Measurements from ENCODE around the gene CXorf65.

The CXorf65 gene

DNA sequence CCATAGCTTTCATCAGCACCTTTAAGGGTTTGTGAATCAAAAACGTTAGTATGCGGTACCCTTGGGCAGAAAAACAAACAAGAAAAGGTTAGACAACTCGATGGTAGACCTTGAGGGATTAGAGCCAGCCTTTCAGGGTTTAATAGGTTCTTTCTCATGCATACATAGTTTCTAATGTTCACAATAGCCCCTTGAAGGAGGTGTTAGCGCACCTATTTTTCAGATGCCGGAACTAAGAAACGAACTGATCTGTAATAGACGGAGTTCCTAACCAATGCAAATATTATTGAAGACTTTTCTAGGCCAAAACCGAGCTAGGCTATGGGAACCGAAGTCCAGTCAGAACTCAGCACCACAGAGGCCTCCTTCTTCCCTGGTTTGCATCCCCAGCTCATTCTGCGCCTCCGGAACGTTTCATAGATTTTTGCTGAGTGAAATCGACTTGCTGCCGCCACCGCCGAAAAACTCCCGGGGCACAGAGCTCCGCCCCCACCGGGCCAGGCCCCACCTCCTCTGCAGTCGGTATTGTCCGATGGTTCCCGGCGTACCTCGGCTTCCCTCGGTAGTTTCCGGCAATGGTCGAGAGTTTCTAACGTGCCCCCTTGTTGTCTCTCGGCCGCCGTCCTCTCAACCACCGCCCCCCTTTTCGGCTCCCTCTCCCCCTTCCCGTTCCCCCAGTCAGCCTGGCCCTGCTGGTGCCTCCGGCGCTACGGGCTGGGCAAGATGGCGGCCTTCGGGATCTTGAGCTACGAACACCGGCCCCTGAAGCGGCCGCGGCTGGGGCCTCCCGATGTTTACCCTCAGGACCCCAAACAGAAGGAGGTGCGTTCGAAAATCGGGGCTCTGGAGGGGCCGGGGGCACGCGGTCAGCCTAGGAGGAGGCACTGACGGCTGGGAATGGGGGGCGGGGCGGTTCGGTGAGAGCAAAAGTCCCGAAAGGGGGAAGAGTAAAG is 11.8 kb upstream of the CXorf65 start, which contains the start of gene MED12:
MED12 (plus strand) TSS at position 565 of the 953 bp plus-strand sequence; CDS start at position 724, 159 bp downstream.
- no peaks in the 10 kb centered on the region for H3K27me3 Mint-ChIP-seq
- ATAC-seq (replicated peaks): peak; percentile 94
- peak within 1 kb of the TSS; percentile 85 to 89 for H3K4me3 Mint-ChIP-seq
- peaks cover 4 to 11% of the 10 kb centered on the region in 2 donors for H3K4me1 Mint-ChIP-seq (ENCODE audit: low read depth in 2 of 2)
- no peaks in the 10 kb centered on the region for H3K9me3 Mint-ChIP-seq
- H3K27ac Mint-ChIP-seq: peak within 1 kb of the TSS; percentile 74 to 95
- peaks cover 13% of the 10 kb centered on the region for H3K36me3 Mint-ChIP-seq (ENCODE audit: insufficient read depth)
- peak; percentile 74 to 78 (median 77) for DNase-seq

GRCh38 chrX:71117358-71117757 is 10.8 kb upstream of the CXorf65 start:
- ATAC-seq (replicated peaks): no peak
- Mint-ChIP-seq H3K27ac (no peak overlapping the region), H3K4me1 (ENCODE audit: low read depth in 2 of 2) (peaks cover 6 to 14% of the 10 kb centered on the region in 2 donors), H3K9me3 (no peaks in the 10 kb centered on the region), H3K27me3 (no peaks in the 10 kb centered on the region), H3K4me3 (no peak overlapping the region), H3K36me3 (ENCODE audit: insufficient read depth) (peaks cover 10% of the 10 kb centered on the region)
- DNase-seq: no peak

- Mint-ChIP-seq H3K4me3 (peak overlapping the region; percentile 94), H3K36me3 (ENCODE audit: insufficient read depth) (peaks cover 49% of the 10 kb centered on the region), H3K4me1 (ENCODE audit: low read depth in 2 of 2) (peaks cover 31 to 47% of the 10 kb centered on the region in 2 donors), H3K9me3 (no peaks in the 10 kb centered on the region), H3K27ac (peak overlapping the region; percentile 98 to 100), H3K27me3 (no peaks in the 10 kb centered on the region)
- peak; percentile 45 for ATAC-seq (replicated peaks)
- peak in 1 of 3 experiments; percentile 35 for DNase-seq
Observed at GRCh38 chrX:71111921-71112431, 5.4 kb upstream of the CXorf65 start.

DNA sequence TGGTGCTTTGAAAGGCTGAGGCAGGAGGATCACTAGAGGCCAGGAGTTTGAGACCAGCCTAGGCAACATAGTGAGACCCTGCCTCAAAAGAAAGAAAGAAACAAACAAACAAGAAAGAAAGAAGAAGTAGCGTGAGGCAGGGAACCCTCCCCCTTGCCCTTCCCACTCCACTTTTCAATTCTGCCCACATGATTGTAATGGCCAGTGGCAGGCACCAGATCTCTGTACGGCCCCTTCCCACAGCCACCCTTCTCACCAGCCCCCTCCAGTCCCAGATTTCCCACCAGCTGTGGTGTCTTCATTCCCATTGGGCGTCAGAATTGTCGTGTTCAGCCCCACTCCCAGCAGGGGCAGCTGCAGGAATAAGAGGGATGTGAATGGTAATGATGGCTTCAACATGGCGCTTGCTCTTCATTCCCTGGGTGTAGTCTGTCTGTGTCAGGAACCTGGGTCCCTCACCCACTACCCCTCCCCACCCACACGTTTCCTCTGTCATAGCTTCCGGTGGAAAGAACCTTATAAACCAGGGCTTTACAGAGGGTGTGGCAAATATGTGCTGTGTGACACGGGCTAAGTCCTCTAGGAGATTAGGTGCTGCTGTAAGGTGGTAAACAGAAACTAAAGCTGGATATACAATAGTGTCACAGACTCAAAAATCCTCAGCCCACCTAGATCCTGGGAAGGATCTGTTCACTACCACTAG is 4.8 kb upstream of the CXorf65 start, which contains the start of gene IL2RG:
IL2RG (minus strand) TSS at position 437 of the 703 bp plus-strand sequence; CDS start at position 399, 38 bp downstream.
- Mint-ChIP-seq H3K27ac (peak within 1 kb of the TSS; percentile 98 to 100), H3K9me3 (no peaks in the 10 kb centered on the region), H3K36me3 (ENCODE audit: insufficient read depth) (peaks cover 55% of the 10 kb centered on the region), H3K27me3 (no peaks in the 10 kb centered on the region), H3K4me3 (peak within 1 kb of the TSS; percentile 94), H3K4me1 (ENCODE audit: low read depth in 2 of 2) (peaks cover 35 to 51% of the 10 kb centered on the region in 2 donors)
- ATAC-seq (replicated peaks): peak; percentile 85
- peak; percentile 67 to 73 (median 70) for DNase-seq

GRCh38 chrX:71109051-71109450 is 2.5 kb upstream of the CXorf65 start:
- Mint-ChIP-seq H3K4me1 (ENCODE audit: low read depth in 2 of 2) (peaks cover 53 to 70% of the 10 kb centered on the region in 2 donors), H3K9me3 (no peaks in the 10 kb centered on the region), H3K36me3 (ENCODE audit: insufficient read depth) (peaks cover 70% of the 10 kb centered on the region), H3K27me3 (no peaks in the 10 kb centered on the region), H3K27ac (peak overlapping the region; percentile 98 to 100), H3K4me3 (peak overlapping the region; percentile 94)
- DNase-seq (no peak), ATAC-seq (replicated peaks) (peak; percentile 12)

- Mint-ChIP-seq H3K9me3 (no peaks in the 10 kb centered on the region), H3K36me3 (ENCODE audit: insufficient read depth) (peaks cover 82% of the 10 kb centered on the region), H3K4me1 (ENCODE audit: low read depth in 2 of 2) (peaks cover 56 to 82% of the 10 kb centered on the region in 2 donors), H3K4me3 (peak overlapping the region; percentile 94), H3K27me3 (no peaks in the 10 kb centered on the region), H3K27ac (peak overlapping the region; percentile 98 to 100)
- DNase-seq: peak in 1 of 3 experiments; percentile 31
- peak; percentile 27 for ATAC-seq (replicated peaks)
Observed at GRCh38 chrX:71107762-71108360, 1.3 kb upstream of the CXorf65 start.

- Mint-ChIP-seq H3K27me3 (no peaks in the 10 kb centered on the region), H3K4me3 (peak overlapping the region; percentile 94), H3K36me3 (ENCODE audit: insufficient read depth) (peaks cover 87% of the 10 kb centered on the region), H3K4me1 (ENCODE audit: low read depth in 2 of 2) (peaks cover 56 to 84% of the 10 kb centered on the region in 2 donors), H3K27ac (peak overlapping the region; percentile 98 to 100), H3K9me3 (no peaks in the 10 kb centered on the region)
- ATAC-seq (replicated peaks): no peak
- DNase-seq: no peak
Observed at GRCh38 chrX:71107245-71107644, 705 bp upstream of the CXorf65 start.

DNA sequence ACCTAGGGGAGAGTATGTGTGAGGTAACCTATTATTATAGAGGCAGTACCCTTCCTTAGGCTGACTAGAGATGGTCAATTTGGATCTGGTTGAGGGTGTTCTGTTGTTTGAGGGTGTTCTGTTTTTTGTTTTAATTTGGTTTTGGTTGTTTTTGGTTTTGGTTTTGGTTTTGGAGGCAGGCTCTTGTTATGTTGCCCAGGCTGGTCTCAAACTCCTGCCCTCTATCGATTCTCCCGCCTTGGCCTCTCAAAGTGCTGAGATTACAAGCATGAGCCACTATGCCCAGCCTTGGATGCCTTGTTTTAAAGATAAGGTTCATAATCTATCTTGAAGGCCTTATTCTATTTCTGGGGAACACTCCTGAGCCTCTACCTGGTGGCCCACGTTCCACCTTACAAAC is 912 bp downstream of the CXorf65 start:
- peak overlapping the region; percentile 77 to 94 for H3K4me3 Mint-ChIP-seq
- H3K9me3 Mint-ChIP-seq: no peaks in the 10 kb centered on the region
- DNase-seq (no peak), ATAC-seq (replicated peaks) (no peak)
- H3K27me3 Mint-ChIP-seq: no peaks in the 10 kb centered on the region
- H3K27ac Mint-ChIP-seq: peak overlapping the region; percentile 91 to 98
- peaks cover 62 to 77% of the 10 kb centered on the region in 2 donors for H3K4me1 Mint-ChIP-seq (ENCODE audit: low read depth in 2 of 2)
- peaks cover 86% of the 10 kb centered on the region for H3K36me3 Mint-ChIP-seq (ENCODE audit: insufficient read depth)

DNA sequence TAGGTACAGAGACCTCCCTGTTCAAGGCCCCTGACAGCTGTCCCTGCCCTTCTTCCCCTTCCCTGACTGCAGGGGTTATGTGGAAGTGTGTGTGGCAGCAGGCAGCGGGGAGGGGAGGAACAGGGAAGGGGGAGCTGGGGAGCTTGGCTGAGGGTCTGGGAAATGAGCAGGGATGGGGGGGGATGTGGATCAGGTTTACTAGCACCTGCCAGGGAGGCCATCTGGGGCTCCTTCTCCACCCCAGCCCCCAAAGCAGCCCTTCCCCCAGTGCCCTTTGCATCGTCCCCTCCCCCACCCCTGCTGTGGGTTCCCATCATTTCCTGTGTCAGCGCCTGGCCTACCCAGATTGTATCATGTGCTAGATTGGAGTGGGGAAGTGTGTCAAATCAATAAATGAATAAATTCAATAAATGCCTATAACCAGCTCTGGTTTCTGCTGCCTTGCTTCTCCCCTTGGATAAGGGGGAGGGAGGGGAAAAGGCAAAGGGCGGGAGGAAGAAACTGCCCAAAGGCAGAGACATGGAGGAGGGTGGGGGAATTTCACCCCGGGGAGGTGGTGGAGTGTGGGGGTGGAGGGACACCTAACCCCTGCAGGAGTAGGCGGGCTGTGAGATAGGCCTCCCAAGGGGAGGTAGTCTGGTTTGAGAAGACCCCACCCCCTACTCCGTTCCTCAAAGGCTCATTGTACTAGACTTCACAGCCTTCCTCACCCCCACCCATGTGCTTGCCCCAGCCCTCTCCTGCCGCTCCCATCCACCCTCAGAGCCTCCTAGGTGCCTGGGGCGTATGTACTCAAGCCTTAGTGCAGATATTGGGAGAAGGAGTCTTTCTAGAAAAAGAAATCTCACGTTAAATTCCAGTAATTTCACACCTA is 3.2 kb downstream of the CXorf65 start:
- H3K36me3 Mint-ChIP-seq (ENCODE audit: insufficient read depth): peaks cover 65% of the 10 kb centered on the region
- peaks cover 64 to 65% of the 10 kb centered on the region in 2 donors for H3K4me1 Mint-ChIP-seq (ENCODE audit: low read depth in 2 of 2)
- DNase-seq (peak; percentile 52 to 57 (median 53)), ATAC-seq (replicated peaks) (peak; percentile 65)
- H3K27me3 Mint-ChIP-seq: no peaks in the 10 kb centered on the region
- peak overlapping the region; percentile 93 for H3K27ac Mint-ChIP-seq
- no peaks in the 10 kb centered on the region for H3K9me3 Mint-ChIP-seq
- peak overlapping the region; percentile 77 to 78 for H3K4me3 Mint-ChIP-seq

DNA sequence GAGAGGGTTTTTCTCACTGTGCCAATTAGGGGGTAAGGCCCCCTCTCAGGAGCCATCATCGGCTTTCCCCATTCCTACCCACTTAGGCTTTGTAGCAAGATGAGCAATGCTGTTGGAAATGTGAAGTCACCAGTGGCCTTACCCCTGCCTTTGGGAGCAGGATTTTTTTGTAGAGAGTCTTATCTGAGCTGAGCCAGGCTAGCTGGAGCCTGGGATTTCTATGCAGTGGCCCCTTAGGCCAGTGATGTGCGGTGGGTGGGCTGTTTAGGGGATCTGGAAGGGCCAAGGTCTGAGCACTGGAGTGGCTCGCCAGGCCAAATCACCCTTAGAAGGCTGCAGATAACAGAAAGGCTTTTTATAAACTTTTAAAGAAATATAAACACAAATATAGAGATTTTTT is 4.2 kb downstream of the CXorf65 start:
- Mint-ChIP-seq H3K4me3 (peak overlapping the region; percentile 77 to 78), H3K27me3 (no peaks in the 10 kb centered on the region), H3K9me3 (no peaks in the 10 kb centered on the region), H3K36me3 (ENCODE audit: insufficient read depth) (peaks cover 55% of the 10 kb centered on the region), H3K4me1 (ENCODE audit: low read depth in 2 of 2) (peaks cover 60% of the 10 kb centered on the region in 2 donors), H3K27ac (peak overlapping the region; percentile 93)
- ATAC-seq (replicated peaks) (no peak), DNase-seq (no peak)

- H3K4me3 Mint-ChIP-seq: peak overlapping the region in 1 of 2 donors; percentile 46
- ATAC-seq (replicated peaks): no peak
- peak overlapping the region; percentile 68 to 93 for H3K27ac Mint-ChIP-seq
- H3K4me1 Mint-ChIP-seq (ENCODE audit: low read depth in 2 of 2): peaks cover 52% of the 10 kb centered on the region in 2 donors
- DNase-seq: no peak
- no peaks in the 10 kb centered on the region for H3K9me3 Mint-ChIP-seq
- no peaks in the 10 kb centered on the region for H3K27me3 Mint-ChIP-seq
- H3K36me3 Mint-ChIP-seq (ENCODE audit: insufficient read depth): peaks cover 47% of the 10 kb centered on the region
Observed at GRCh38 chrX:71100581-71101505, 5.7 kb downstream of the CXorf65 start.
